GM12878 (cell line): ENCODE measurements around the gene ZNF225.
A peak's percentile ranks its signal among the peaks of the same experiment; 100 is the strongest.

Experiments used
- ATF3 ChIP-seq: IDR thresholded peaks from 2 replicates; pipeline ENCODE4 v1.6.1; 2011; ENCODE audit warnings: low read depth, mild to moderate bottlenecking, low read length, moderate library complexity, borderline replicate concordance; ENCODE audit errors: extremely low read depth
- CTCF ChIP-seq, 3 experiments: IDR thresholded peaks in 2 of 3; conservative IDR thresholded peaks in 1 of 3; 2 replicates each; pipeline ENCODE4 v1.5.1; 2011; ENCODE audit warnings: low read depth in 3 of 3, low read length in 3 of 3, mild to moderate bottlenecking in 3 of 3, control low read depth in 2 of 3, moderate library complexity in 2 of 3, inconsistent platforms in 1 of 3, mixed read lengths in 1 of 3; ENCODE audit not compliant: control insufficient read depth in 2 of 3, insufficient read depth in 1 of 3; ENCODE audit errors: extremely low read depth in 1 of 3
- EZH2 ChIP-seq: IDR thresholded peaks from 2 replicates; pipeline ENCODE4 v1.6.1; 2012; ENCODE audit warnings: low read depth, mild to moderate bottlenecking, control low read depth, inconsistent platforms, low read length, borderline replicate concordance; ENCODE audit not compliant: control insufficient read depth
- HDAC6 ChIP-seq: fragments of 200-600 bp; sonication (generic); IDR thresholded peaks from one replicate; pipeline ENCODE4 v1.8.0; 2017; ENCODE audit warnings: antibody characterized with exemption; ENCODE audit not compliant: unreplicated experiment
- JUND ChIP-seq: IDR thresholded peaks from 2 replicates; pipeline ENCODE4 v1.6.1; 2012; ENCODE audit warnings: low read depth, mild to moderate bottlenecking, low read length, improper control_type of control experiment, moderate library complexity
- PBX3 ChIP-seq: IDR thresholded peaks from 2 replicates; pipeline ENCODE4 v1.6.1; 2011; ENCODE audit warnings: mild to moderate bottlenecking, low read depth, low read length, moderate library complexity; ENCODE audit not compliant: insufficient replicate concordance
- POU2F2 ChIP-seq: IDR thresholded peaks from 3 replicates; pipeline ENCODE4 v1.6.1; 2011; ENCODE audit warnings: low read depth, mild to moderate bottlenecking, low read length, borderline replicate concordance
- RAD51 ChIP-seq: fragments of 450-650 bp; IDR thresholded peaks from 2 replicates; pipeline ENCODE4 v1.6.1; 2016; ENCODE audit warnings: moderate library complexity, mild to moderate bottlenecking, inconsistent platforms
- SRF ChIP-seq, 2 experiments: IDR thresholded peaks; 2 replicates each; pipeline ENCODE4 v1.6.1; 2011; ENCODE audit warnings: low read depth in 2 of 2, low read length in 2 of 2, mild to moderate bottlenecking in 1 of 2, moderate library complexity in 1 of 2
- SUZ12 ChIP-seq: fragments of 200-600 bp; sonication (generic); IDR thresholded peaks from one replicate; pipeline ENCODE4 v1.6.1; 2018; ENCODE audit warnings: antibody characterized with exemption, mild to moderate bottlenecking; ENCODE audit not compliant: unreplicated experiment
- TBL1XR1 ChIP-seq: IDR thresholded peaks from 2 replicates; pipeline ENCODE4 v1.6.1; 2012; ENCODE audit warnings: low read depth, low read length, improper control_type of control experiment
- YY1 ChIP-seq: IDR thresholded peaks from 2 replicates; pipeline ENCODE4 v1.6.1; 2011; ENCODE audit warnings: low read depth, mild to moderate bottlenecking, low read length
- ZBTB40 ChIP-seq: fragments of 450-650 bp; IDR thresholded peaks from 2 replicates; pipeline ENCODE4 v1.6.1; 2016; ENCODE audit warnings: mild to moderate bottlenecking, moderate library complexity, borderline replicate concordance

GRCh38 chr19:44164673-44165512 is 51.7 kb downstream of the ZNF225 start, which contains the start of gene ZNF226:
- TF ChIP-seq YY1, result peak; percentile 96
- TF ChIP-seq PBX3, result no peak
- no peak for TF ChIP-seq SUZ12
- no peak for TF ChIP-seq SRF (IDR thresholded peaks at IDR 0.05; ENCODE audit: low read depth in 2 of 2, low read length in 2 of 2)
- TF ChIP-seq CTCF (IDR thresholded peaks at IDR 0.05 in 2 of 3, conservative IDR thresholded peaks at IDR 0.05 in 1 of 3; ENCODE audit: control insufficient read depth in 2 of 3, extremely low read depth in 1 of 3, insufficient read depth in 1 of 3, low read depth in 3 of 3, low read length in 3 of 3), result no peak
- no peak for TF ChIP-seq ATF3
- no peak for TF ChIP-seq RAD51
- TF ChIP-seq TBL1XR1, result no peak
- TF ChIP-seq EZH2, result no peak
- TF ChIP-seq JUND, result no peak
- TF ChIP-seq HDAC6, result no peak
- TF ChIP-seq POU2F2, result peak; percentile 67; the same call in 1 of the 3 replicates
- TF ChIP-seq ZBTB40, result peak; percentile 95
